ENCODE results near the gene CPNE4. TPM values are rescaled to one million over a fixed set of nuclear protein-coding genes. Genes with fewer than 3 reads are reported as not detected.

The CPNE4 gene
- total and polyA plus RNA-seq, 9 of the 15 experiments (the other 6 are each of a cell fraction or from before 2014, with no cell fraction given): not detected

DNA sequence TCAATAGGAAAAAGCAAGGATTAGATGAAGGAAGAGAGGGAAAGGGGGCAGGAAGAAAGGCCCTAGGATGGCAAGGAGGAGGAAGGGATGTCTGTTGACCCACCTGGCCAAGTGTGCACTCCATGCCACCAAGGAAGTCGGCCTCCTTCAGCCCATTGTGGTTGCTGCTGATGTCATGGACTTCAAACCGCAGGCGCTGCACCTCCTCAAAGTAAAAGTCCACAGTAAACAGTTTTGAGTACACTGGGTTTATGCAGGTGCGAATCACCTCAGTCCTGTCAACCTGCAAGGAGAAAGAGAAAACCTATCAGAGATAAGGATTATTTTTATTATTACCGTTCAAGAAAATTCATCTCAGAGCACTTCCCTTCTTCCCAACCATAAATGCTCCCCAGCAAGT is 311.5 kb downstream of the CPNE4 start (continued):
- TF ChIP-seq, protein P1, sequence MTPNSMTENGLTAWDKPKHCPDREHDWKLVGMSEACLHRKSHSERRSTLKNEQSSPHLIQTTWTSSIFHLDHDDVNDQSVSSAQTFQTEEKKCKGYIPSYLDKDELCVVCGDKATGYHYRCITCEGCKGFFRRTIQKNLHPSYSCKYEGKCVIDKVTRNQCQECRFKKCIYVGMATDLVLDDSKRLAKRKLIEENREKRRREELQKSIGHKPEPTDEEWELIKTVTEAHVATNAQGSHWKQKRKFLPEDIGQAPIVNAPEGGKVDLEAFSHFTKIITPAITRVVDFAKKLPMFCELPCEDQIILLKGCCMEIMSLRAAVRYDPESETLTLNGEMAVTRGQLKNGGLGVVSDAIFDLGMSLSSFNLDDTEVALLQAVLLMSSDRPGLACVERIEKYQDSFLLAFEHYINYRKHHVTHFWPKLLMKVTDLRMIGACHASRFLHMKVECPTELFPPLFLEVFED (CRISPR knock-in tag; conservative IDR thresholded peaks at IDR 0.05): no peak
- TF ChIP-seq RUNX1 (IDR thresholded peaks at IDR 0.05; ENCODE audit: low read depth) (no peak), MCM5 (IDR thresholded peaks at IDR 0.05; ENCODE audit: low read depth) (no peak), FOS (IDR thresholded peaks at IDR 0.05; ENCODE audit: extremely low read depth, insufficient read length) (no peak), CREM (IDR thresholded peaks at IDR 0.05; ENCODE audit: low read depth) (no peak), PHTF2 (CRISPR knock-in tag; IDR thresholded peaks at IDR 0.05) (no peak), CBX2 (IDR thresholded peaks at IDR 0.05; ENCODE audit: insufficient read depth, low read length, poor library complexity, severe bottlenecking) (no peak), ELK3 (CRISPR knock-in tag; IDR thresholded peaks at IDR 0.05) (no peak), ZNF668 (CRISPR knock-in tag; IDR thresholded peaks at IDR 0.05) (no peak), SMAD2 (IDR thresholded peaks at IDR 0.05; ENCODE audit: low read depth, low read length) (no peak), ZZZ3 (IDR thresholded peaks at IDR 0.05) (no peak)
- TF ChIP-seq, protein P2, sequence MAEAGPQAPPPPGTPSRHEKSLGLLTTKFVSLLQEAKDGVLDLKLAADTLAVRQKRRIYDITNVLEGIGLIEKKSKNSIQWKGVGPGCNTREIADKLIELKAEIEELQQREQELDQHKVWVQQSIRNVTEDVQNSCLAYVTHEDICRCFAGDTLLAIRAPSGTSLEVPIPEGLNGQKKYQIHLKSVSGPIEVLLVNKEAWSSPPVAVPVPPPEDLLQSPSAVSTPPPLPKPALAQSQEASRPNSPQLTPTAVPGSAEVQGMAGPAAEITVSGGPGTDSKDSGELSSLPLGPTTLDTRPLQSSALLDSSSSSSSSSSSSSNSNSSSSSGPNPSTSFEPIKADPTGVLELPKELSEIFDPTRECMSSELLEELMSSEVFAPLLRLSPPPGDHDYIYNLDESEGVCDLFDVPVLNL (CRISPR knock-in tag; IDR thresholded peaks at IDR 0.05; ENCODE audit: low read depth): no peak
- TF ChIP-seq, protein P3, sequence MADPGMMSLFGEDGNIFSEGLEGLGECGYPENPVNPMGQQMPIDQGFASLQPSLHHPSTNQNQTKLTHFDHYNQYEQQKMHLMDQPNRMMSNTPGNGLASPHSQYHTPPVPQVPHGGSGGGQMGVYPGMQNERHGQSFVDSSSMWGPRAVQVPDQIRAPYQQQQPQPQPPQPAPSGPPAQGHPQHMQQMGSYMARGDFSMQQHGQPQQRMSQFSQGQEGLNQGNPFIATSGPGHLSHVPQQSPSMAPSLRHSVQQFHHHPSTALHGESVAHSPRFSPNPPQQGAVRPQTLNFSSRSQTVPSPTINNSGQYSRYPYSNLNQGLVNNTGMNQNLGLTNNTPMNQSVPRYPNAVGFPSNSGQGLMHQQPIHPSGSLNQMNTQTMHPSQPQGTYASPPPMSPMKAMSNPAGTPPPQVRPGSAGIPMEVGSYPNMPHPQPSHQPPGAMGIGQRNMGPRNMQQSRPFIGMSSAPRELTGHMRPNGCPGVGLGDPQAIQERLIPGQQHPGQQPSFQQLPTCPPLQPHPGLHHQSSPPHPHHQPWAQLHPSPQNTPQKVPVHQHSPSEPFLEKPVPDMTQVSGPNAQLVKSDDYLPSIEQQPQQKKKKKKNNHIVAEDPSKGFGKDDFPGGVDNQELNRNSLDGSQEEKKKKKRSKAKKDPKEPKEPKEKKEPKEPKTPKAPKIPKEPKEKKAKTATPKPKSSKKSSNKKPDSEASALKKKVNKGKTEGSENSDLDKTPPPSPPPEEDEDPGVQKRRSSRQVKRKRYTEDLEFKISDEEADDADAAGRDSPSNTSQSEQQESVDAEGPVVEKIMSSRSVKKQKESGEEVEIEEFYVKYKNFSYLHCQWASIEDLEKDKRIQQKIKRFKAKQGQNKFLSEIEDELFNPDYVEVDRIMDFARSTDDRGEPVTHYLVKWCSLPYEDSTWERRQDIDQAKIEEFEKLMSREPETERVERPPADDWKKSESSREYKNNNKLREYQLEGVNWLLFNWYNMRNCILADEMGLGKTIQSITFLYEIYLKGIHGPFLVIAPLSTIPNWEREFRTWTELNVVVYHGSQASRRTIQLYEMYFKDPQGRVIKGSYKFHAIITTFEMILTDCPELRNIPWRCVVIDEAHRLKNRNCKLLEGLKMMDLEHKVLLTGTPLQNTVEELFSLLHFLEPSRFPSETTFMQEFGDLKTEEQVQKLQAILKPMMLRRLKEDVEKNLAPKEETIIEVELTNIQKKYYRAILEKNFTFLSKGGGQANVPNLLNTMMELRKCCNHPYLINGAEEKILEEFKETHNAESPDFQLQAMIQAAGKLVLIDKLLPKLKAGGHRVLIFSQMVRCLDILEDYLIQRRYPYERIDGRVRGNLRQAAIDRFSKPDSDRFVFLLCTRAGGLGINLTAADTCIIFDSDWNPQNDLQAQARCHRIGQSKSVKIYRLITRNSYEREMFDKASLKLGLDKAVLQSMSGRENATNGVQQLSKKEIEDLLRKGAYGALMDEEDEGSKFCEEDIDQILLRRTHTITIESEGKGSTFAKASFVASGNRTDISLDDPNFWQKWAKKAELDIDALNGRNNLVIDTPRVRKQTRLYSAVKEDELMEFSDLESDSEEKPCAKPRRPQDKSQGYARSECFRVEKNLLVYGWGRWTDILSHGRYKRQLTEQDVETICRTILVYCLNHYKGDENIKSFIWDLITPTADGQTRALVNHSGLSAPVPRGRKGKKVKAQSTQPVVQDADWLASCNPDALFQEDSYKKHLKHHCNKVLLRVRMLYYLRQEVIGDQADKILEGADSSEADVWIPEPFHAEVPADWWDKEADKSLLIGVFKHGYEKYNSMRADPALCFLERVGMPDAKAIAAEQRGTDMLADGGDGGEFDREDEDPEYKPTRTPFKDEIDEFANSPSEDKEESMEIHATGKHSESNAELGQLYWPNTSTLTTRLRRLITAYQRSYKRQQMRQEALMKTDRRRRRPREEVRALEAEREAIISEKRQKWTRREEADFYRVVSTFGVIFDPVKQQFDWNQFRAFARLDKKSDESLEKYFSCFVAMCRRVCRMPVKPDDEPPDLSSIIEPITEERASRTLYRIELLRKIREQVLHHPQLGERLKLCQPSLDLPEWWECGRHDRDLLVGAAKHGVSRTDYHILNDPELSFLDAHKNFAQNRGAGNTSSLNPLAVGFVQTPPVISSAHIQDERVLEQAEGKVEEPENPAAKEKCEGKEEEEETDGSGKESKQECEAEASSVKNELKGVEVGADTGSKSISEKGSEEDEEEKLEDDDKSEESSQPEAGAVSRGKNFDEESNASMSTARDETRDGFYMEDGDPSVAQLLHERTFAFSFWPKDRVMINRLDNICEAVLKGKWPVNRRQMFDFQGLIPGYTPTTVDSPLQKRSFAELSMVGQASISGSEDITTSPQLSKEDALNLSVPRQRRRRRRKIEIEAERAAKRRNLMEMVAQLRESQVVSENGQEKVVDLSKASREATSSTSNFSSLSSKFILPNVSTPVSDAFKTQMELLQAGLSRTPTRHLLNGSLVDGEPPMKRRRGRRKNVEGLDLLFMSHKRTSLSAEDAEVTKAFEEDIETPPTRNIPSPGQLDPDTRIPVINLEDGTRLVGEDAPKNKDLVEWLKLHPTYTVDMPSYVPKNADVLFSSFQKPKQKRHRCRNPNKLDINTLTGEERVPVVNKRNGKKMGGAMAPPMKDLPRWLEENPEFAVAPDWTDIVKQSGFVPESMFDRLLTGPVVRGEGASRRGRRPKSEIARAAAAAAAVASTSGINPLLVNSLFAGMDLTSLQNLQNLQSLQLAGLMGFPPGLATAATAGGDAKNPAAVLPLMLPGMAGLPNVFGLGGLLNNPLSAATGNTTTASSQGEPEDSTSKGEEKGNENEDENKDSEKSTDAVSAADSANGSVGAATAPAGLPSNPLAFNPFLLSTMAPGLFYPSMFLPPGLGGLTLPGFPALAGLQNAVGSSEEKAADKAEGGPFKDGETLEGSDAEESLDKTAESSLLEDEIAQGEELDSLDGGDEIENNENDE (IDR thresholded peaks at IDR 0.05; ENCODE audit: low read depth, low read length): no peak

Measured in K562 (cell line).